K562 (cell line): Measurements from ENCODE around the gene NET1. TPM values are rescaled to one million over a fixed set of nuclear protein-coding genes. Genes with fewer than 3 reads are reported as not detected.

Experiments used
- HDAC3 ChIP-seq: fragments of 450-650 bp; IDR thresholded peaks from 2 replicates; pipeline ENCODE4 v1.6.1; 2018; ENCODE audit warnings: borderline replicate concordance, mild to moderate bottlenecking, moderate library complexity; ENCODE audit not compliant: partially characterized antibody
- KLF13 ChIP-seq: fragments of 450-650 bp; IDR thresholded peaks from 2 replicates; pipeline ENCODE4 v1.6.1; 2016; ENCODE audit warnings: missing genetic modification characterization, low read depth, mild to moderate bottlenecking, missing compliant biosample characterization, moderate library complexity, borderline replicate concordance
- SOX6 ChIP-seq: fragments of 450-650 bp; IDR thresholded peaks from 2 replicates; pipeline ENCODE4 v1.6.1; 2014; ENCODE audit warnings: mild to moderate bottlenecking
- XRCC5 ChIP-seq: fragments of 200-400 bp; formaldehyde crosslinking; IDR thresholded peaks from 2 replicates; pipeline ENCODE4 v1.6.1; 2017; ENCODE audit warnings: low read depth, mild to moderate bottlenecking, low read length
- ZBTB40 ChIP-seq, 2 experiments: fragments of 450-650 bp in 1 of 2; sonication (generic) in 1 of 2; formaldehyde crosslinking in 1 of 2; IDR thresholded peaks; 2 replicates each; pipeline versions ENCODE4 v1.7.1 to v1.9.0; 2016 to 2022; ENCODE audit warnings: inconsistent platforms in 1 of 2, mild to moderate bottlenecking in 1 of 2, missing genetic modification reagents in 1 of 2
- polyA plus RNA-seq, 8 experiments: library from polyadenylated mRNA; depleted of rRNA in 4 of 8; stranded (reverse) in 5 of 8; unstranded in 3 of 8; fragments of >200 nt; fragmentation: Nextera tagmentation in 2 of 8; fragmentation: Illumina TruSeq in 1 of 8; extraction: Ambion mirVana in 2 of 8; extraction: Trizol in 1 of 8; gene quantifications; 2 replicates each; pipeline versions ENCODE4 v1.2.1 to v1.2.3, GENCODE V29; 2011 to 2014; ENCODE audit warnings: inconsistent platforms in 1 of 8, missing spikeins in 1 of 8
- total RNA-seq, 7 experiments: library from RNA; depleted of rRNA in 6 of 7; stranded (reverse); fragments of >200 nt in 6 of 7; fragmentation: Illumina TruSeq in 2 of 7; extraction: Trizol in 2 of 7; gene quantifications; 2 replicates each; pipeline versions ENCODE4 v1.2.1 to v1.2.3, GENCODE V29; 2011 to 2021; ENCODE audit warnings: low replicate concordance in 1 of 7
- TF ChIP-seq, protein P1 (sequence below): fragments of 450-650 bp; IDR thresholded peaks from 2 replicates; pipeline ENCODE4 v1.6.1; 2016; ENCODE audit warnings: low read depth

Gene NET1
- total and polyA plus RNA-seq, 9 of the 15 experiments (the other 6 are each of a cell fraction or from before 2014, with no cell fraction given): 47.4 to 258 (median 106) TPM

- TF ChIP-seq, protein P1, sequence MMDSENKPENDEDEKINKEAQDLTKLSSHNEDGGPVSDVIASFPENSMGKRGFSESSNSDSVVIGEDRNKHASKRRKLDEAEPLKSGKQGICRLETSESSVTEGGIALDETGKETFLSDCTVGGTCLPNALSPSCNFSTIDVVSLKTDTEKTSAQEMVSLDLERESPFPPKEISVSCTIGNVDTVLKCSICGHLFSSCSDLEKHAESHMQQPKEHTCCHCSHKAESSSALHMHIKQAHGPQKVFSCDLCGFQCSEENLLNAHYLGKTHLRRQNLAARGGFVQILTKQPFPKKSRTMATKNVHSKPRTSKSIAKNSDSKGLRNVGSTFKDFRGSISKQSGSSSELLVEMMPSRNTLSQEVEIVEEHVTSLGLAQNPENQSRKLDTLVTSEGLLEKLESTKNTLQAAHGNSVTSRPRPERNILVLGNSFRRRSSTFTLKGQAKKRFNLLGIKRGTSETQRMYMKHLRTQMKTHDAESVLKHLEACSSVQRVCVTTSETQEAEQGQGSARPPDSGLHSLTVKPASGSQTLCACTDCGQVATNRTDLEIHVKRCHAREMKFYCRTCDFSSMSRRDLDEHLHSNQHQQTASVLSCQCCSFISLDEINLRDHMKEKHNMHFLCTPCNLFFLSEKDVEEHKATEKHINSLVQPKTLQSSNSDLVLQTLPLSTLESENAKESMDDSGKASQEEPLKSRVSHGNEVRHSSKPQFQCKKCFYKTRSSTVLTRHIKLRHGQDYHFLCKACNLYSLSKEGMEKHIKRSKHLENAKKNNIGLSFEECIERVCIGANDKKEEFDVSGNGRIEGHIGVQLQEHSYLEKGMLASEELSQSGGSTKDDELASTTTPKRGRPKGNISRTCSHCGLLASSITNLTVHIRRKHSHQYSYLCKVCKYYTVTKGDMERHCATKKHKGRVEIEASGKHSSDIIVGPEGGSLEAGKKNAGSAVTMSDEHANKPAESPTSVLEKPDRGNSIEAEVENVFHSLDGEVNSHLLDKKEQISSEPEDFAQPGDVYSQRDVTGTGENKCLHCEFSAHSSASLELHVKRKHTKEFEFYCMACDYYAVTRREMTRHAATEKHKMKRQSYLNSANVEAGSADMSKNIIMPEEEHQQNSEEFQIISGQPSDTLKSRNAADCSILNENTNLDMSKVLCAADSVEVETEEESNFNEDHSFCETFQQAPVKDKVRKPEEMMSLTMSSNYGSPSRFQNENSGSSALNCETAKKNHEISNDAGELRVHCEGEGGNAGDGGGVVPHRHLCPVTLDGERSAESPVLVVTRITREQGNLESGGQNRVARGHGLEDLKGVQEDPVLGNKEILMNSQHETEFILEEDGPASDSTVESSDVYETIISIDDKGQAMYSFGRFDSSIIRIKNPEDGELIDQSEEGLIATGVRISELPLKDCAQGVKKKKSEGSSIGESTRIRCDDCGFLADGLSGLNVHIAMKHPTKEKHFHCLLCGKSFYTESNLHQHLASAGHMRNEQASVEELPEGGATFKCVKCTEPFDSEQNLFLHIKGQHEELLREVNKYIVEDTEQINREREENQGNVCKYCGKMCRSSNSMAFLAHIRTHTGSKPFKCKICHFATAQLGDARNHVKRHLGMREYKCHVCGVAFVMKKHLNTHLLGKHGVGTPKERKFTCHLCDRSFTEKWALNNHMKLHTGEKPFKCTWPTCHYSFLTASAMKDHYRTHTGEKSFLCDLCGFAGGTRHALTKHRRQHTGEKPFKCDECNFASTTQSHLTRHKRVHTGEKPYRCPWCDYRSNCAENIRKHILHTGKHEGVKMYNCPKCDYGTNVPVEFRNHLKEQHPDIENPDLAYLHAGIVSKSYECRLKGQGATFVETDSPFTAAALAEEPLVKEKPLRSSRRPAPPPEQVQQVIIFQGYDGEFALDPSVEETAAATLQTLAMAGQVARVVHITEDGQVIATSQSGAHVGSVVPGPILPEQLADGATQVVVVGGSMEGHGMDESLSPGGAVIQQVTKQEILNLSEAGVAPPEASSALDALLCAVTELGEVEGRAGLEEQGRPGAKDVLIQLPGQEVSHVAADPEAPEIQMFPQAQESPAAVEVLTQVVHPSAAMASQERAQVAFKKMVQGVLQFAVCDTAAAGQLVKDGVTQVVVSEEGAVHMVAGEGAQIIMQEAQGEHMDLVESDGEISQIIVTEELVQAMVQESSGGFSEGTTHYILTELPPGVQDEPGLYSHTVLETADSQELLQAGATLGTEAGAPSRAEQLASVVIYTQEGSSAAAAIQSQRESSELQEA: no peak
- TF ChIP-seq XRCC5: no peak
- TF ChIP-seq SOX6: peak; percentile 42; the same call in 1 of the 2 replicates
- no peak for TF ChIP-seq ZBTB40 (IDR thresholded peaks at IDR 0.05)
- no peak for TF ChIP-seq ZBTB40 (CRISPR knock-in tag; IDR thresholded peaks at IDR 0.05)
- TF ChIP-seq HDAC3: no peak
- TF ChIP-seq KLF13 (tag): no peak
These were observed 65.8 kb downstream of the NET1 start (continued) for GRCh38 chr10:5477948-5478693.
